SKM-1 treated with dmso at 0.1 percent for 144 hours (cell line): ENCODE data around the gene DYRK4.
A peak's percentile ranks its signal among the peaks of the same experiment; 100 is the strongest.
"Not testable (repeated sequence)": the region's sequence is repeated elsewhere in the genome, so short reads cannot be mapped to it uniquely, and the experiment has no call there.

Experiments
- DNase-seq: peaks from one replicate; lab custom pipeline; 2025; ENCODE audit not compliant: unreplicated experiment; lab: John Stamatoyannopoulos, UW

Gene DYRK4, protein sequence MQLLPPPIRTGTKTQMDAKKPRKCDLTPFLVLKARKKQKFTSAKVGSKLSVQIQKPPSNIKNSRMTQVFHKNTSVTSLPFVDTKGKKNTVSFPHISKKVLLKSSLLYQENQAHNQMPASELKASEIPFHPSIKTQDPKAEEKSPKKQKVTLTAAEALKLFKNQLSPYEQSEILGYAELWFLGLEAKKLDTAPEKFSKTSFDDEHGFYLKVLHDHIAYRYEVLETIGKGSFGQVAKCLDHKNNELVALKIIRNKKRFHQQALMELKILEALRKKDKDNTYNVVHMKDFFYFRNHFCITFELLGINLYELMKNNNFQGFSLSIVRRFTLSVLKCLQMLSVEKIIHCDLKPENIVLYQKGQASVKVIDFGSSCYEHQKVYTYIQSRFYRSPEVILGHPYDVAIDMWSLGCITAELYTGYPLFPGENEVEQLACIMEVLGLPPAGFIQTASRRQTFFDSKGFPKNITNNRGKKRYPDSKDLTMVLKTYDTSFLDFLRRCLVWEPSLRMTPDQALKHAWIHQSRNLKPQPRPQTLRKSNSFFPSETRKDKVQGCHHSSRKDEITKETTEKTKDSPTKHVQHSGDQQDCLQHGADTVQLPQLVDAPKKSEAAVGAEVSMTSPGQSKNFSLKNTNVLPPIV

DNA sequence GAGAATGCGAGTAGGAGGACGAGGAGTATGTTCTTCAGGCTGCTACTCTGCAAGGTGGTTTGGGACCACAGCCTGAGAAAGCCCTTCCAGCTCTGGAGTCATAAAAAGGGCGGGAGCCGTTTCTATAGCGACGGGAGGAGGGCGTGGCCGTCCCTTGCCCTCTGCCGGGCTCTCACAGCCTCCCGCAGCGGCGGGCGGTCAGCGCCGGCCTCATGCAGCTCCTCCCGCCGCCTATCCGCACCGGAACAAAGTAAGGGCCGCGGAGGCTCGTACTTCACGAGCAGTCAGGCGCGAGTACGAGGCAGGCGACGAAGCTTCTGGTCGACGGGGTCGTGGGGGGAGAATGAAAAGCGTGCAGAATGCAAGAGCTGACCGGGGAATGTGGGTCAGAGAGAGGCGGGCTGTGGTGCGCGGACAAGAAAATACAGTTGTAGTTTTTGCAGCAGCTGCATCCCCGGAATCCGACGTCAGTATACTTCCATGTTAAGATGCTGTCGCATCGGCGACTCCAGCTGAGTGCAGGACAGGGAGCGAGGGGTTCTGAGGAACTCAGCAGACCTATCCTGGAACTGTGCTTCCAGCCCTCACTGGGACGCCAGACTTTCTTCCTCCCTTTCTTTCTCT lies at the start of gene DYRK4:
TSS of gene DYRK4 (plus strand) at position 175 of the 624 bp plus-strand sequence. CDS start at position 213, 38 bp downstream.
- no peak for DNase-seq

DNA sequence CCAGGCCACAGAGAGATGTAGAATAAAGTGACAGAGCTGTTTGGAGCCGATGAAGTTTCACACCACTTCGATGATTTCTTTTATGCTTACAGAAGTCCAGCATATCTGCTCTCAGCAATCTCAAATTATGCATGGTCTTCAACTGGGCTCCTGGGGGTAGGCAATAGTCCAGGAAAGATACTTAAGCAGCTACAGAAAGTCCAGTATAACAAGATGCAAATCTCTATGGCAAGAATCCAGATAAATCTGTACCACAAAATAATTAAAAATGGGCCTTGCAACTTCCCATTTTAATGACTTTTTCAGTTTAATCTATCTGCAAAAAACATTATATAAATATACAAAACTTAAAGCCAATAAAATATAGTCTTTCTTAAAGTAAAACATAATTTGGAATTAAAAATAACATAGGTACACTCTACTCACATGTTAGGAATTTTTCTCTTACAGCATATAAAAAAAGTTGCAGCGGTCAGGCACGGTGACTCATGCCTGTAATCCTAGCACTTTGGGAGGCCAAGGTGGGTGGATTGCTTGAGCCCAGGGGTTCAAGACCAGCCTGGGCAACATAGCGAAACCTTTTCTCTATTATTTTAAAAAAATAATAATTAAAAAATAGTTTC lies 43.8 kb upstream of the DYRK4 start:
- no peak for DNase-seq

DNA sequence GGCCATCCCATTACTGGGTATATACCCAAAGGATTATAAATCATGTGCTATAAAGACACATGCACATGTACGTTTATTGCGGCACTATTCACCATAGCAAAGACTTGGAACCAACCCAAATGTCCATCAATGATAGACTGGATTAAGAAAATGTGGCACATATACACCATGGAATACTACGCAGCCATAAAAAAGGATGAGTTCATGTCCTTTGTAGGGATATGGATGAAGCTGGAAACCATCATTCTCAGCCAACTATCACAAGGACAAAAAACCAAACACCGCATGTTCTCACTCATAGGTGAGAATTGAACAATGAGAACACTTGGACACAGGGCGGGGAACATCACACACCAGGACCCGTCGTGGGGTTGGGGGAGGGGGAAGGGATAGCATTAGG lies 38.6 kb upstream of the DYRK4 start:
- DNase-seq = not testable (repeated sequence)

DNA sequence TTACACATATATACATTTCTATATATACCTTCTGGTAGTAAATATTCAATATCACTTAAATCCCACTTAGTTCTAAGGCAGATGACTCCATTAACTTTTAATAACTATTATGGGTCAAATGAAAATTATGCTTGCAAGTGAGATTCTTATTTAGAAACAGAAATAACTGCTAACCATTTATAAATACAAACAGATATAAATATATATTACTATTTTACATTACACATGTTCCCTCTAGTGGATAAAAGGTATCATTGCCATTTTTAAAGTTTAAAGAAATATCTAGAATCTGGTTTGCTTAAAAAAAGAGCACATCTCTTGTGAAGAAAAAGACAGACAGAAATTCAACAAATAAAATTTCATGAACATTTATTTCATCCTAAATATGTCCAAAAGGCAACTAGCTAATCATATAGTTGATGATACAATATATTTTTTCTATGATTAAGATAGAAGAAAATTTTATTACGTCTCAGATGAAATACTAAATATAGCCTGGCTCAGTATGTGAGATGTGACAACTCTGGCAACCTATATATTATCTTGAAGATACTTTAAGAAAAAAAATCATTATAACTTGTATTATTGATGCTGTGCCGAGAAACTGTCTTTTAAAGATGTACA lies 35.0 kb upstream of the DYRK4 start:
- DNase-seq = peak; percentile 2

DNA sequence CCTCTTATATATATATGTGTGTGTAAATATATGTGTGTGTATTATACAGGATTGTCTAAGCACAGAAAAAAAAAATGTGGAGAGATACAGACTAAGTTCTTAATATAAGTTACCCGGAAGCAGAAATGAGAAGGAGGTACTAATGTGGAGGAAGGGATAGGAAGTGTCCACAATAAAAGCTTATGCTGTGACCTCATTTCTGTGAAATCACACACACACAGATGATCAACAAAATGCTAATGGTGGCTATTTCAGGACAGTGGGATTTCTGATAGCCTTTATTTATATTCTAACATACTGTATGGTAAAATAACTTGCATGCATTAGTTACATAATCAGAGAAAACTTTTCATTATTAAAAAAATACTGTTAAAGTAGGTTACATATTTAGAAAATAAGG lies 31.8 kb upstream of the DYRK4 start:
- no peak for DNase-seq

DNA sequence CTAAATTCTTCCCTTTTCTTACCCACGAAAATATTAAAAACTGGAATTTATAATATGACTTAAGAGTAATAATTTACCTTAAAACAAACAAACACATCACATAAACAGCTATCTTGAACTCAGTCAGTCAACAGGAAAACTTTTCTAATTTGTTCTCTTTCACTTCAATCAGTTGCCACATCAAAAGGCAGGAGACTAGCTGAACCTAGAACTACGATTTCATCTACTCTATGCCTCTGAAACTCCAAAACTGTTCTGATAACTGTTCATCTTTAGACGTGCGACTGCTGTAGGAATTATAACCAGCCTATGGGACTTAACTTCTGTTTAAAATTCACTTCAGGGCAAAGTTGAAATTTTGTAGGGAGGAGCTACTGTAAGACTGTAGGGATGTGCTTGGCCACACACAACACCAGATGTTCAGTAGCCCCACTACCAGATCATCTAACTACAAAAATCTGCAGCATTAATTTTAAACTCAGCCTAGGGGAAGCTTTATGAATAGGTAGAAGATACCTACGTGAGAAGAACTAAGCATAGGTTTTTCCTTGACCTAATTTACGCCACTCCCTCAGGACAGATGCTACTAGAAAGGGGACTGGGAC lies 30.9 kb upstream of the DYRK4 start:
- DNase-seq = no peak

DNA sequence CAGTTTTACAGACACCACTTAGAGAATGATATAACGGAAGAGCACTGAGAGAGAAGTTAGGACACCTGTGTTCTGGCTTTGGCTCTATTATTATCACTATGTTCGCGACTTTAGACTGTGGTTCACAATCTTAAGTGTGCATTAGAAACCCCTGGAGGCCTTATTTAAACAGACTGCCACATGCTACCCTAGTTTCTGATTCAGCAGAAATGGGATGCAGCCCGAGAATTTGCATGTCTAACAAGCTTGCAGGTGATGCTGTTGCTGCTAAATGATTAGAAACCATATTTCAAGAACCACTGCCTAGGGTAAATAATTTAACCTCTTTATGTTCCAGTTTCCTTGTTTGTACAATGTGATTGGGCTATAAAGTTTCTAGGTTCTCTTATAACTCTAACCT lies 26.9 kb upstream of the DYRK4 start:
- DNase-seq = no peak

DNA sequence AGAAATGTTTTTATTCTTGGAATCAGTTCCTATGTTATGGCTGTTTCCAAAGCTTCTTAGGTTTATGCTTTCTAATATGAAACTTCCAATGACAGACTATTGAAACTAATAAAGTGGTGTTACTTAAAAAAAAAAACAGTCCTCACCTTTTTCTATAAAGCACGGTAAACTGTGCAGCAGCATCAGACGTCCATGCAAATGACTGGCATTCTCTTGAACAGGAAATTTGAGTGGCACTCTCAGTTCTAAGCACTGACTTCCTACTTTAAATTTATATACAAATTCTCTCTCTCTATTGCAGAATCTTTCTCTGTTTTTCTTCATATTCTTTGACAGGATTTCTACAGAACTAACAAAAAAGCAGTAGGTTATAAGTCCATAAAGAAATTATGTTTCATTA lies 26.1 kb upstream of the DYRK4 start:
- DNase-seq = no peak

DNA sequence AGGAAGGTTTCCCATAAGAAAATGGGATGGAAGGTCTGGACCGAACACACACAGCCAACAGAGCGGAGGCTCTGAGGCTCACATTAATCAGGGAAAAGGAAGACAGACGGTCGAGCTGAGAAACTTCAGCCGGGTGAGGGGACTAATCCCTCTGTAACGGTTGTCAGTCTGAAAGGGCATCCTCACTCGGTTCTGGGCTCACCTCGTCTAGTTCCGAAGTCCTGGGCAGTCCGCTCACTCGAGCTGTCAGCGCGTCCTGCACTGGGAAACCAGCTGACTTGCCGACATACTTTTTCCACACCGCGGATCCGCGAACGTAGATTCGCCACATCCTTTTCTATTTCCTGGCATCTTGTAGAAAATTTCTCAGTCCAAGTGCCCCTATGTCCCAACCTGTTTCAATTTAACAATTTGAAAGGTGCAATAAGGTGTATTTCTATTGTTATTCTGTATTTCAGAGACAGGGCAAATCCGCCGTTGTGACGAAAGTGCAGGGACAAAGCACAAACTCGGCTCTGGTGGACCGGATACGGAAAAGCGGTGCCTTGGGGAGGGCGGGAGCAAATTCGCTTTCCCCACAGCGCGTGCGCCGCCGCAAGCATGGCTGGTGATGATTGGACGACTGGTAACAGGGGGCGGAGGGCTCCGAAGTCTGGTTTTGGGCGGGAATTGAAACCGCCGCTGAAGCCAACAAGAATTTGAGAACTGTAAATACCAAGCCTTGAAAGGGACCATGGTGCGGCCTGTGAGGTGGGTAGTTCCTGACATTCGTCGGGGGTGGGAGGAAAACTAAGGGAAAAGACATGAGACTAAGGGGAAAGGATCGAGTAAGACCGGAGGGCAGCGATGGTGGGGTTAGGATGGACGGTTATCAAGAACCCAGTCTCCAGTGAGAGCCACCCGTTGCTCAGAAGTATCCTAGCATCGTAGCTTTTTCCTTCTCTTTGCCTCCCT lies 23.5 kb upstream of the DYRK4 start, which contains the start of gene RAD51AP1:
TSS of gene RAD51AP1 (plus strand) at position 684 of the 954 bp plus-strand sequence. CDS start at position 734, 50 bp downstream.
- DNase-seq = peak; percentile 72

DNA sequence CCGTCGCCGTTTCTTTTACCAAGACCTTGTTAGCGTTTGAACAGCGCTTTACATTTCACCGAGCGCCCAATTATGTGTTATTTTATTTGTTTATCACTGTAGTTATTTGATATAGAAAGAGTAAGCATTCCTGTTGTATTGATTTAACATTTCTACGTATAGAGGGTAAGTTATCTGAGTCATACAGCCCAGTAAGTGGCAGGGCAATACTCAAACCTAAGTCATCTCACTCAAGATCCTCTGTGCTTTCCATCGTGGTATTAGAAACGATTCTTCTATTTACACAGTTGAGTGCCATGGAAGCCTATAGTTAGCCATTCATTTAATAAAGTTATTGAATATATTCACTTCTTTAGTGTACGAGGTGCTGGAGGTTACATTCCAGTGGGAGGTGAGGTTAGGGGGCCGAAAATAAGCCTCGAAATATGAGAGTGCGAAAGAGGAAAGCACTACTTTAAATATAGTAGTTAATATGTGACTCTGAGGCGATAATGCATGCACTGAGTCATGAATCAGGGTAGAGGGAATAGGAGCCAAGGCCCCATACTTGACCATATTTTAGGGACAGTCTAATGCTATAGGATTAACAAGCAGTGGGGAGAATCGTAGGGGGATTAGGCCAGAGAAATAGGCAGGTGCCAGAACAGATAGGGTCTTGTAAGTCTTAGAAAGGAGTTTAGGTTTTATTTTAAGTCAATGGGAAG lies 22.7 kb upstream of the DYRK4 start:
- no peak for DNase-seq

DNA sequence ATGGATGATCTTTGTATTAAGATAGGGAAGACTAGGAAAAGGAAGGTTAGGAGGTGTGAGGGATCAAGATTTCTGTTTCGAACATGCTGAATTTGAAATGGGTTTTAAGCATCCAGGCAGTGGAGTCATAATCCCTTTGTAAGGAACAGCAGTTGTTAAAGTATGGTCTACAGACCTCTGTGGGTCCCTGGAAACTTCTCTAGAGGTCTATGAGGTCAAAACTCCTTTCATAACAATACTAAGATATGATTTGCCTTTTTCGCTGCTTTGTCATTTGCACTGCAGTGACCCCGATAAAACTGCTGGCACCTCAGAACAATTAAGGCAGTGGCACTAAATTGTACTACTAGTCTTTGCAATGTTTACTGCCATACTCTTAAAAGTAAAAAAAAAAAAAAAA lies 21.8 kb upstream of the DYRK4 start:
- DNase-seq = no peak

DNA sequence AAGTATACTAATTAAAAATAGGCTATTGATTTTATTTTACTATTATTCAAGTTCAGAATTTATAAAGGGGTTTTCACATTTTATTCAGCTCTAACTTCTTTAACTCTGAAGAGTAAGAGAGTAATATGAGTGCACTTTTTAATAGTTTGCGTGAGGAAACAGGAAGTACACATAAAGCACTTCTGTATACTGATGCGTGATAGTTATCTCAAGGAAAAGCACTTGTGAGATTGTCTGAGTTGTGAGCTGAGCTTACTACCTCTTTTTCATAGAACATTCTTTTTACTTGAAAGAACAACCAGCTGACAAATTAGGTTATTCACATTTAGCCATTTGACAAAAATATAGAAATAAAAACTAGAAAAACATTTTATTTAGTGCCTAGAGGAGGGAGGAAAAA lies 21.4 kb upstream of the DYRK4 start:
- no peak for DNase-seq

DNA sequence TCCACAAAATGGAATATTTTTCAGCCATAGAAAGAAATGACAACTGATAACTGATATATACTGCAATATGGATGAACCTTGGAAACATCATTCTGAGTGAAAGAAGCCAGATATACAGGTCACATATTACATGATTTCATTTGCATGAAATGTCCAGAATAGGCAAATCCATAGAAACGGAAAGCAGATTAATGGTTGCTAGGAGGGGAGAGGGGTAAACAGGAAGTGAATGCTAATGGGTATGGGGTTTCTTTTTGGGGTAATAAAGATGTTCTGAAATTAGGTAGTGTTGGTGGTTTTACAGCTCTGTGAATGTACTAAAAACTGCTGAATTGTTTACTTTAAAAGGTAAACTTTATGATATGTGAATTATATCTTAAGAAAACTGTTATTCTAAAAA lies 16.8 kb upstream of the DYRK4 start:
- no peak for DNase-seq

DNA sequence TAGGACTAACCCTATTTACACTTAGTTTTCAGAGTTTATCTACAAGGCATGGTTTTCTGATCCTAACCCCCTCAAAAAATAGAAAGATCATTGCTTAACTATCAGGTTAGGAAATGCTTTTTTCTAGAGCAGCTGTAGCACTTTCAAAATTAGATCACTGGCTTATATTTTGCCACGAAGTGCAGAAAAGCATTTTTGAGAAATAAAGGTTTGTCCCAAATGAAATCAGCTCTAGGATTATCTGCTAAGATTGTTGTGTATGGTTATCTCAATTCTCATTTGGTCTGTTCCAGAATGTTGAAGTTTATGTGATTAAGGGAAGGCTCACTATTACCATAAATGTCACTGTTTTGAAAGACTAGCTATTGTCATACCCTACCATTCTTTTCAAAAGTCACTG lies 9.8 kb upstream of the DYRK4 start:
- no peak for DNase-seq

DNA sequence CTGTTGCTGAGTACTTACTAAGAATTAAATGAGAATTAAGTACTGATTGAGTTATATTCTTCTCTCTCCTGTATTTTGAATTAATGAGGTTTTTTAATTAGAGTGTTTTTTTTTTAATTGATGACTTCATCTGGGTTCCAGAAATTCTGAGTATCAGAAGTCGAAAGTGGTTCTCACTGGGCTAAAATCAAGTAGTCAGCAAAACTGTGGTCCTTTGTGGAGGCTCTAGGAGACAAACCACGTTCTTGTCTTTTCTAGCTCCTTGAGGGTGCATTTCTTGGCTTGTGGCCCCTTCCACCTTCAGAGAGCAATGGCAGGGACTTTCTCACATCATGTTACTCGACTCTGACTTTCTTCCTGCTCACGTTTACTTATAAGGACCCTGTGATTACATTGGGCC lies 8.1 kb upstream of the DYRK4 start:
- no peak for DNase-seq

DNA sequence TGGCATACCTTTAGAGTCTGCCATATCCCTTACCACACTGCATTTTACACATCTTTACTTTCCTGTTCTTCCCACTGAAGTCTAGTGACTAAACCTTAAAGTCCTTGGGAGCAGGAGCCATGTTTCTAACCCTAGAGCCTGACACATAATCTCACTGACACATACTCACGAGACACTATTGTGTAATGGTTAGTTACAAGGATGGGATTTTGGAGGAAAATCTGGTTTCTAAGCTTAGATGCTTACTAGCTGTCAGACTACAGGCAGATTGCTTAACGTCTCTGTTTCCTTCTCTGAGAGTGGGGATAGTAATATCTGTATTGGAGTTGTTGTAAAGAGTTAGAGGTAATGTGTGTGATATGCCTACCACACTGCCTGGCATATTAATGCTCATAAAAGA lies 6.2 kb upstream of the DYRK4 start:
- no peak for DNase-seq

DNA sequence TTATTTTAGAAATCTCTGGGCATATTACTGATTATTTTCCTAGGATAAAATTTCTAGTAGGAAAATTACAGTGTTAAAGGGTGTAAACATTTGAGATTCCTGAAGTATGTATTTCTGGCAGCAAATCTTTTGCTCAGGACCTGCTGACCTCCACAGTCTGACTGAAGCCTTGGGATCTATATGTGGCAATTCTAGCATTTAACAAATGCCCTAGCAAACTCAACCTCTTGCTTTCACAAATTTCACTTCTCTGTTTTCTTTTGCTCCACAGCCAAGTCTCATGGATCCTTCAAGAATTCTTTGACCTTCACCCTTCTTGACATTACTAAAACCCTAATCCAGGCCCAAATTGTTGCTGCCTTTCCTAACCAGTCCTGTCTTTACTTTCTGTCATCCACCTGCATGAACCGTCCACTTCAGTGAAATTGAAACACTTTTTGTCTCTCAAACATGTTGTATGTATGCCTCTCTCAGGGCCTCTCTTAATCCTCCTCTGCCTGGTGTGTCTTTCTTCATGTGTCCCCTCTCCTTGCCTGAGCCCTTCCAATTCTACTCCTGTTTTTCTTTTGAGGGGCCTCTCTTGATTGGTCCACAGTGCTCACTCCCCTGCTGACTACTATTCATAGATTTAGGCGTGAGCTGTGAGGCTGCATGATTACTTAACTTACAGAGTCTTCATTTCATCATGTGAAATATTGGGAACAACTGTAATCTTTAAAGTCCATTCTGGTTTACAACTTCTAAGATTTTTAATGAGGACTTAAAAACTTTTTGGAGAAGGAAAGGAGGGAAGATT lies 5.1 kb upstream of the DYRK4 start:
- DNase-seq = no peak

DNA sequence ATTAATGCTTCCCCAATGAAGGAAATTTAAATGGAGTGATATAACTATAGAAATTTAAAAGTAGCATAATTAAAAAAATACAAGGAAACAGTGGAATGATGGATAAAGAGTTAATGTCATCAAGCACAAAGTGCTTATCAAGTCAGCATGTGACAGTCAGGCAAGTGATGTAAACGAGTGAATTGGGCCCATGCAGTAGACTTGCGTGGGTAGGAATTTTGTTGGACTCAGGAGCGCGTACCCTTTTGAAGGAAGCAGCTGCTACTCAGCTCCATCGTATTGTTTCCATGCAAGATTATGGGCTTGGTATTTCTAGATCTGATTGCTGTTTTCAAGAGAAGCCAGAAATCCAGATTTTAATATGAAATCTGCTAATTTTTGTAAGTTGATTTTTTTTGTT lies 4.4 kb upstream of the DYRK4 start:
- DNase-seq = no peak
